Measurements from ENCODE around the gene C2orf80. TPM values are rescaled to one million over a fixed set of nuclear protein-coding genes. Genes with fewer than 3 reads are reported as not detected.
"Not testable (repeated sequence)": the region's sequence is repeated elsewhere in the genome, so short reads cannot be mapped to it uniquely, and the experiment has no call there.

Gene C2orf80
- total RNA-seq, 1 experiment from 2014 or later, result not detected

DNA sequence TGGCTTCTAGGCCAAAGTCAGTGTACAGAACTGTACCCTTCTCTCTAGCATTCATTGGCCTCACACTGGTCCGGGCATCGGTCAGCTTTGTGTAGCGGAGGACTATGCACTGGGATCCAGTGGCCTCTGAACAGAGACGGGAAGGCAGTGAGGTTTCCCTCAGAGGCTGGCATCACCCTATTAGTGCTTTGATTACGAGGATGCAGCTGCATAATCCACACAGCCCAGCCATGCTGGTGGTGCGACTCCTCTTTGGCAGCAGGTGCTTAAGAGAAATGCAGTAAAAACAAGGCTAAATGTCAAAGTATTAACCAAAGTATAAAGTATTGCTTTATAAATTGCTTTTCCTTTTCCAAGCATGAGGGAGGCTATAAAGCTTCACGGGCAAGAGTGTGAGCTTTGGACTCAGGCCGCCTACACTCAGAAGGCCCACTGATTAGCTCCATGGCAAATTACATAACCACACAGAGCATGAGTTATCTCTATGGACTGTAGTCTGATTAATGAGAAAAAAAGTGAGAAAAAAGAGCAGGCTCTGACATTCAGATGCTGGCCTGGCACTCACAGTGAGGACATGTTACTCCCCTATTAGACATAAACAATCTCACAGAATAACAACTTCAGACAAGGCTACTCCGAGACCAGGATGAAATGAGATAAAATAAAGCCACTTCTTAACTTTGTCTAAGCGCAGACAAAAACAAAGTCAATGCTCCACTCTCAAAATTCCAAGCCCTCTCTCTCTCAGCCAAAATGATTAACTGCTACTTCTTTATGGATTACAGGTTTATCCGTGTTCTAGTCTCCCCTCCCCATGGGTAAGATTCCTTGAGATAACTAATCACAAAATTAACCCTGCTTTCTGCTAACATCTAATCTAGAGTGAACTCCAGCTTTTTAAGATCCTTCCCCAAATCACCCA, 53.8 kb downstream of the C2orf80 start:
- DNase-seq (ENCODE audit: low read depth), result no peak

DNA sequence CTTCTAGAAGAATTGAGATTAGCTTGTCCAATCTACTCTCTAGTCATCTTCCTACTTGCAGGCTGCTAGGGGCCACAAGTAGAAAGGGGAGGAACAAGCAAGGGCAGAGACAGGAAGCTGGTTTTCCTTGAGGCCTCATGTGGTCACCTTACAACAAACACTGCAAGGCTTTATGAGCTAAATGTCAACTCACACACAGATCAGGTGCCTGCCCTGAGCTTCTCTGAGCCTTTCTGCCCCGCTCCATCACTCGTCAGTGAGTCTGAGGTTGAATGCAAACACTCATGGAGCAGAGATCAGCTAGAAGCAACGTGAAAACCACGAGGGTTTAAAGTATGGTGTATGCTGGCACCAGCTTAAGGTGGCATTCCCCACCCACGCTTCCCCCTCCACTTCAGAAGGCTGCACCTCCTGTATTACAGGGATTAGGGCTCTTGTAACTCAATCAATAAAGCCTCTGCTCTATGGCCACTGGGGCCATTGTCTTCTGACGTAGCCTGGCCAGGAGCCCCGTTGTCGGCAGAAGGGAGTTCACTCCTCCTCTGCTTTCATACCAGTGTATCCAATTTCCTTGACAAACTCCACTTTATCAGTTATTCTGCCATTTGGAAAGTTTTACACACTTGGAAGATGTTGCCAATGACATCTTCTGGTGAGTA, 54.8 kb downstream of the C2orf80 start:
- DNase-seq (ENCODE audit: low read depth), result peak; percentile 55

DNA sequence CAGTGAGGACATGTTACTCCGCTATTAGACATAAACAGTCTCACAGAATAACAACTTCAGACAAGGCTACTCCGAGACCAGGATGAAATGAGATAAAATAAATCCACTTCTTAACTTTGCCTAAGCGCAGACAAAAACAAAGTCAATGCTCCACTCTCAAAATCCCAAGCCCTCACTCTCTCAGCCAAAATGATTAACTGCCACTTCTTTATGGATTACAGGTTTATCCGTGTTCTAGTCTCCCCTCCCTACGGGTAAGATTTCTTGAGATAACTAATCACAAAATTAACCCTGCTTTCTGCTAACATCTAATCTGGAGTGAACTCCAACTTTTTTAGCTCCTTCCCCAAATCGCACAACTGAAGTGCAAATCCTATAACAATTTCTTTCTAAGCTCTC, 59.1 kb downstream of the C2orf80 start:
- DNase-seq (ENCODE audit: low read depth), result no peak

DNA sequence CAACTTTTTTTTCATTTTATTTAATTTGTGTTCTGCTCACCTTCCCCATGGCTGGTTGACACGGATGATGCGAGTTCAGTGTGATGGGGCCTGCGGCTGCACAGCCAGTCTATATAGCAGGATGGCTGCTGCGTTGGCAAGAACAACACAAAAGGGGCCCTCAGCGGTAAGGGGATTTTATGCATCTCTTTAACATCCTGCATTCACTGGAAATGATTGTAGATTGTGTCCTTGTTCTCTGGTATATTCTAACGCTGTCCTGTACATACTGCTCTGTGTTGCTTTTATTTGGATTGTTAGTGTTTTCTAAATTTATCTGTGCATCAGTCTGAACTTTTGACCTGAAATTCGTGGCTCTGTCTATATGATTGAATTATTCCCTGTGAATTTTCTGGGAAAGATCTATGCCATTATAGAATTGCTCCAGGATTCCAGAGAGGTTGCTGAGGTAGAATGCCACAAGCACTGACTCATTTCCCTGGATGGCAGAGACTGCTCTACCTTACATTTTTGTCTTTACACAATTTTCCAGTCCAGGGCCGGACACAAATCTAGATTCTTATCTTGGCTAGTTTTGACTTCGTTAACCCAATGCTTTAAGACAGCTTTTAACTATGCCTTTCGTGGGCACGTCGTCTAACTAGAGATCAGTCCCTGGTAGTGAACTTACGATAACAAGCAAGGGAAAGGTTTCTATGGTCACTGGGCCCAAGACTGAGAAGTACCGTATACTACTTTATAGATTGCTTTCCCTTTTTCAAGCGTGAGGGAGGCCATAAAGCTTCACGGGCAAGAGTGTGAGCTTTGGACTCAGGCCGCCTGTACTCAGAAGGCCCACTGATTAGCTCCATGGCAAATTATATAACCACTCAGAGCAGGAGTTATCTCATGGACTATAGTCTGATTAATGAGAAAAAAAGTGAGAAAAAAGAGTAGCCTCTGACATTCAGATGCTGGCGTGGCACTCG, 59.8 kb downstream of the C2orf80 start, which contains the start of gene CRYGC:
TSS of gene CRYGC (minus strand) at position 85 of the 968 bp plus-strand sequence. CDS start at position 49, 36 bp downstream.
- DNase-seq (ENCODE audit: low read depth), result peak; percentile 57

DNA sequence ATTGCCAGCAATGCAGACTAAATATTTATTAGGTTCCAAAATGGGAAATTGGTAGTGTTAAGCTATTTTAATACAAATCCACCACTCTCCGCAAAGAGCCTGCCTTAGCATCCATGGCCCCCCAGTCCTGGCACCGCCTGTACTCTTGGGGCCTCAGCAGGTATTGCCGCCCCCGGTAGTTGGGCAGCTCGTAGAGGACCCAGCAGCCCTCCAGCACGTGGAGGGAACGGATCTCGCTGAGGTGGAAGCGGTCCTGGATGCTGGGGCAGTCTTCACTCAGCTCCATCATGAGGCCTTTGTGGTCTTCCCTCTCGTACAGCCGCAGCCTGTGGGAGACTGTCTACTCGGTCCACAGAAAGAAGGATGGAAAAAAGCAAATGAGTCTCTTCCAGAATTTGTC, 61.7 kb downstream of the C2orf80 start:
- no peak for DNase-seq (ENCODE audit: low read depth)

DNA sequence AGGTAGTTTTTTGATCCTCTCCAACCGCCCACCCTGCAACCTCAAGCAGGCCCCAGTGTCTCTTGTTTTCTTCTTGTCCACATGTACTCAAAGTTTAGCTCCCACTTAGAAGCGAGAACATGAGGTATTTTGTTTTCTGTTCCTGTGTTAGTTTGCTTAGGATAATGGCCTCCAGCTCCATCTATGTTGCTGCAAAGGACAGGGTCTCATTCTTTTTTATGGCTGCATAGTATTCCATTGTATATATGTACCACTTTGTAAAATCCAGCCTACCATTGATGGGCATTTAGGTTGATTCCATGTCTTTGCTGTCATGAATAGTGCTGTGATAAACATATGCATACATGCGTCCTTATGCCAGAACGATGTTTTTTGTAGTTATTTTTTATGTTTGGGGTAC, 62.7 kb downstream of the C2orf80 start:
- no peak for DNase-seq (ENCODE audit: low read depth)

DNA sequence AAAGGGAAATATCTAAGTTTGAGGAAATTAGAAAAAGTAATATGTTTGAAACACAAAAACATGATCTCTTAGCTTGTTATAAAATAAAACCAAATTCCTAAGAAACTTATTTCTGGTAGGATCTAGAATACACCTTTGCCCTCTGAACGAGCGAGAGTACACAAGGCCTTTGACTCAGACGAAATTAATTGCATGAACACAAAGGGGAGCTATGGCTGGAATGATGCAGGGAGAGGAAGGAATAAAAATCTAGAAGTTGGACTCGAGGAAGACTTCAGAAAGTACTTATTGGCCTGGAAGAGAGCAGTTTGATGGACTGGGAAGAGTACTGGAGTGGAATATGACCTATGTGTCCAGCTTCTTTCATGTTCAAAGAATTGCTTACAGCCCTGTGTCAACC, 64.6 kb downstream of the C2orf80 start:
- no peak for DNase-seq (ENCODE audit: low read depth)

DNA sequence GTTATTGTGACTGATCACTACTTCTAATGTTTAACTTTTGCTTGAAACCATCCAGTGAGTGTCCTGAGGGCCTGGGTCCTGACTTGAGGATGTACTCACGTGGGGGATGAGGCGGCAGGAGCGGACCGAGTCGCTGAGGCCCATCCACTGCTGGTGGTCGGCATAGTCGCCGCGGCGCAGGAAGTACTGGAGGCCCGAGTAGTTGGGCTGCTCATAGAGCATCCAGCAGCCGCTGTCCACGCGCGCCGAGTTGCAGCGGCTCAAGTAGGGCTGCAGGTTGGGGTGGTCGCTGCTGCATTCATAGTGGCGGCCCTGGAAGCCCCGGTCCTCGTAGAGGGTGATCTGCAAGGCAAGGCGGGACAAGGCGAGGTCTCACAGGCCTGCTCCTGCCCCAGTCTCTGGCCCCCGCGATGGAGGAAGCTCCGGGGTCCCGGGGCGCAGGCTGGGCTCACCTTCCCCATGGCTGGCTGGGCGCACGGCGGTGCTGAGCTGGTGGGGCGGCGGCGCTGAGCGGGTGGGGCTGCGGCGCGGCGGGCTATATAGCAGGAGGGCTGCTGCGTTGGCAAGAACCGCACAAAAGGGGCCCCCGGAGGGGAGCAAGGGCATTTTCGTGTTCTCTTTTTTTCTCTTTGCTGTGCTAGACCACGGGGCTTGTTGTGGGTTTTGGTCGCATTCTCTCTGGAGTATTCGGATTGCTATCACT, 65.7 kb downstream of the C2orf80 start, which contains the start of gene CRYGD:
TSS of gene CRYGD (minus strand) at position 512 of the 703 bp plus-strand sequence. CDS start at position 461, 51 bp downstream.
- not testable (repeated sequence) for DNase-seq (ENCODE audit: low read depth)

DNA sequence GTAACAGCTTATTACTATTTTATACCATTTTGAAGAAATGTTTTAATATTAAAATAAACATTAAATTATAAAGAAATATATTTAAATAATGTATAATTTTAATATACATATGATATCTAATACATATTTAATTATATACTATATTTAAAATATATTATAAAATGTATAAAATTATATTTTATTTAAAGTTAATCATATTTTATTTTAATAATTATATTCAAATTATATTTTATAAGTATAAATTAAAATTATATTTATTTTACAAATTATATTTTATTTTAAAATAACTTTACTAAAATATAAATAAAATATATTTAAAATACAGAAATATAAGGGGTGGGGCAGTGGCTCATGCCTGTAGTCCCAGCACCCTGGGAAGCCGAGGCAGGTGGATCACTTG, 67.6 kb downstream of the C2orf80 start:
- no peak for DNase-seq (ENCODE audit: low read depth)

DNA sequence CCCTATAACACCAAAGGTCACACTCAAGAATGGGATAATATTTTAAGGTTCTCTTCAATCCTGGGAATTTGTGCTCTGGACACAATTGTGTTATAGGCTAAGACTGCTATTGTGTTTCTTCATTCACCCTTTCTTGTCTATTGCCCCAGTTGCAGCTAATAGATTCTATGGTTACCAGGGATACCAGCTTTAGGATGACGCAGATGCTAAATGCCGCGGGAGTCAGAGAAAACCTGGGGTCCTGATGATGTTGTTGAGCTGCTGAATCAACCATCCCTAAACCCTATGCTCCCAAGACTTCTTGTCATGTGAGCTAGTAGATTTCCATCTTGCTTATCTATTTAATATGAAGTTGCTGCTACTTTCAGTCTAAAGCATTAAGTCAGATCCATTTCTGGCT, 70.9 kb downstream of the C2orf80 start:
- DNase-seq (ENCODE audit: low read depth), result no peak

DNA sequence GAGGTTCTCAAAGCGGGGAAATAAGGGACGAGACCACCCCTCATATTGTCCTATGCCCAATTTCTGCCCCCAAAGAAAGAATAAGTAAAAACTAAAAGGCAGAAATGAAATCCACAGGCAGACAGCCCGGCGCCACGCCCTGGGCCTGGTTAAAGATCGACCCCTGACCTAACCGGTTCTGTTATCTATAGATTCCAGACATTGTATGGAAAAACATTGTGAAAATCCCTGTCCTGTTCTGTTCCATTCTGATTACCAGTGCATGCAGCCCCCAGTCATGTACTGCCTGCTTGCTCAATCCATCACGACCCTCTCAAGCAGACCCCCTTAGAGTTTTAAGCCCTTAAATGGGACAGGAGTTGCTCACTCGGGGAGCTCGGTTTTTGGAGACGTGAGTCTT, 72.4 kb downstream of the C2orf80 start:
- DNase-seq (ENCODE audit: low read depth), result not testable (repeated sequence)

Other genes with a start within 250 kb of the C2orf80 start
- gene PLEKHM3, start 164.5 kb downstream of the C2orf80 start, total RNA-seq (2014; rRNA removed; shearing (Covaris generic)), result 5.5 and 7.8 TPM in 2 replicates
- gene CRYGD, start 65.5 kb downstream of the C2orf80 start, total RNA-seq (2014; rRNA removed; shearing (Covaris generic)), result not detected in 2 replicates
- gene CRYGC, start 60.2 kb downstream of the C2orf80 start, total RNA-seq (2014; rRNA removed; shearing (Covaris generic)), result 0.17 TPM in 1 of 2 replicates, not detected in the other
- not detected in 2 replicates for gene CRYGB, start 43.9 kb downstream of the C2orf80 start, total RNA-seq (2014; rRNA removed; shearing (Covaris generic))
- not detected in 2 replicates for gene CRYGA, start 26.4 kb downstream of the C2orf80 start, total RNA-seq (2014; rRNA removed; shearing (Covaris generic))
- gene IDH1, start 65.0 kb upstream of the C2orf80 start, total RNA-seq (2014; rRNA removed; shearing (Covaris generic)), result 62.6 and 66.3 TPM in 2 replicates
- gene PIKFYVE, start 76.2 kb upstream of the C2orf80 start, total RNA-seq (2014; rRNA removed; shearing (Covaris generic)), result 12.6 and 16.2 TPM in 2 replicates
- gene PTH2R, start 216.8 kb upstream of the C2orf80 start, total RNA-seq (2014; rRNA removed; shearing (Covaris generic)), result not detected in 2 replicates